Neural progenitor cell (in vitro differentiated cells): ENCODE measurements around the gene SREBF1.

ENCODE experiments used
- CTCF ChIP-seq: fragments of 200-600 bp; sonication (generic); IDR thresholded peaks from 2 replicates; pipeline ENCODE4 v1.5.1; 2017; ENCODE audit warnings: antibody characterized with exemption, mild to moderate bottlenecking
- EZH2 ChIP-seq: fragments of 200-600 bp; sonication (generic); IDR thresholded peaks from 2 replicates; pipeline ENCODE4 v1.6.1; 2017; ENCODE audit warnings: antibody characterized with exemption, mild to moderate bottlenecking, moderate library complexity

- TF ChIP-seq CTCF (no peak), EZH2 (no peak)
Observed at GRCh38 chr17:17837966-17838962, 1.5 kb upstream of the SREBF1 start.
